GM12878 (cell line): Measurements from ENCODE around the gene PAX2. TPM values are rescaled to one million over a fixed set of nuclear protein-coding genes. Genes with fewer than 3 reads are reported as not detected.

Experiments
- ATAC-seq: fragments of 200-7000 bp; cut with Tn5 transposase; 3 replicates; pipeline ENCODE4 v1.9.1; 2020; ENCODE audit warnings: mild to moderate bottlenecking, moderate library complexity
- BruUV-seq: library from RNA; stranded (reverse); fragments of 400-500 nt; replicated peaks from 2 replicates; lab custom pipeline; 2021; lab: Mats Ljungman, UMichigan
- CTCF ChIA-PET: fragments of 300-600 bp; sonication (Branson Sonifier 250); formaldehyde crosslinking; extraction: SDS; loops from one replicate; lab custom pipeline; 2021; ENCODE audit warnings: inconsistent platforms; lab: Yijun Ruan, JAX
- POLR2A ChIA-PET: fragments of 350-600 bp; formaldehyde crosslinking; extraction: SDS; loops from one replicate; lab custom pipeline; 2021; ENCODE audit warnings: inconsistent platforms; lab: Charles Lee
- RAD21 ChIA-PET: fragments of 300-600 bp; sonication (Branson Sonifier 250); formaldehyde crosslinking; loops from one replicate; lab custom pipeline; 2023; ENCODE audit warnings: antibody characterized with exemption; ENCODE audit not compliant: unreplicated experiment; lab: Charles Lee
- SMC1A ChIA-PET: fragments of 300-600 bp; sonication (Branson Sonifier 250); formaldehyde crosslinking; loops from one replicate; lab custom pipeline; 2023; ENCODE audit not compliant: unreplicated experiment, uncharacterized antibody; lab: Charles Lee
- DNase-seq: peaks from one replicate; pipeline ENCODE4 v3.0.0-alpha.2; 2011; ENCODE audit warnings: low read depth, low spot score
- FAIRE-seq: peaks from 3 replicates; lab custom pipeline; 2011; peaks lifted over from hg19 to GRCh38; lab: Jason Lieb, UNC
- H2AFZ ChIP-seq: 2 replicates; pipeline ENCODE4 v1.6.0; 2011; ENCODE audit warnings: low read depth, low read length, control low read depth; ENCODE audit not compliant: control insufficient read depth
- H3K27ac ChIP-seq: 2 replicates; pipeline ENCODE4 v1.5.1; 2011; ENCODE audit warnings: control low read depth; ENCODE audit not compliant: control insufficient read depth, insufficient read depth
- H3K27me3 ChIP-seq, 2 experiments: replicated peaks in 1 of 2; 2 replicates each; pipeline versions ENCODE4 v1.6.0 to v1.6.1; 2011; ENCODE audit warnings: low read length in 1 of 2; ENCODE audit not compliant: control insufficient read depth in 2 of 2, insufficient read depth in 2 of 2
- H3K36me3 ChIP-seq, 2 experiments: 2 replicates each; pipeline ENCODE4 v1.5.1; 2011; ENCODE audit warnings: low read length in 1 of 2; ENCODE audit not compliant: control insufficient read depth in 2 of 2, insufficient read depth in 2 of 2
- H3K4me1 ChIP-seq: 2 replicates; pipeline ENCODE4 v1.6.1; 2011; ENCODE audit warnings: mild to moderate bottlenecking, low read length, moderate library complexity, mixed read lengths; ENCODE audit not compliant: control insufficient read depth, insufficient read depth
- H3K4me2 ChIP-seq: 2 replicates; pipeline ENCODE4 v1.6.0; 2011; ENCODE audit warnings: control low read depth; ENCODE audit not compliant: control insufficient read depth, insufficient read depth
- H3K4me3 ChIP-seq: fragments of 200-600 bp; sonication (generic); 2 replicates; pipeline ENCODE4 v1.5.1; 2016
- H3K79me2 ChIP-seq: 2 replicates; pipeline ENCODE4 v1.6.0; 2011; ENCODE audit warnings: low read length; ENCODE audit not compliant: control insufficient read depth, insufficient read depth
- H3K9ac ChIP-seq: 2 replicates; pipeline ENCODE4 v1.8.0; 2011; ENCODE audit warnings: low read length, control low read depth, mixed read lengths; ENCODE audit not compliant: control insufficient read depth, insufficient read depth
- H3K9me3 ChIP-seq: replicated peaks from 3 replicates; pipeline ENCODE4 v1.5.1; 2011; ENCODE audit warnings: mild to moderate bottlenecking, low read length; ENCODE audit not compliant: control insufficient read depth, insufficient read depth
- H4K20me1 ChIP-seq: 2 replicates; pipeline ENCODE4 v1.6.0; 2011; ENCODE audit not compliant: control insufficient read depth, insufficient read depth
- EED ChIP-seq: sonication (generic); IDR thresholded peaks from 2 replicates; pipeline ENCODE4 v1.6.1; 2016; ENCODE audit warnings: antibody characterized with exemption, low read depth
- FOS ChIP-seq: IDR thresholded peaks from 3 replicates; pipeline ENCODE4 v1.6.1; 2011; ENCODE audit warnings: borderline replicate concordance; ENCODE audit not compliant: insufficient read length; ENCODE audit errors: extremely low read depth
- FOXM1 ChIP-seq: IDR thresholded peaks from 2 replicates; pipeline ENCODE4 v1.6.1; 2012; ENCODE audit warnings: low read depth, mild to moderate bottlenecking, inconsistent platforms, low read length, moderate library complexity
- HSF1 ChIP-seq: fragments of 150-350 bp; IDR thresholded peaks from 2 replicates; pipeline ENCODE4 v1.6.1; 2014; ENCODE audit warnings: mild to moderate bottlenecking, low read depth, low read length
- IKZF1 ChIP-seq: fragments of 450-650 bp; conservative IDR thresholded peaks from 2 replicates; pipeline ENCODE4 v1.6.1; 2017; ENCODE audit warnings: antibody characterized with exemption, mild to moderate bottlenecking
- IRF3 ChIP-seq: fragments of 450-650 bp; IDR thresholded peaks from 2 replicates; pipeline ENCODE4 v1.6.1; 2014; ENCODE audit warnings: mild to moderate bottlenecking
- IRF5 ChIP-seq: fragments of 450-650 bp; IDR thresholded peaks from 2 replicates; pipeline ENCODE4 v1.6.1; 2017; ENCODE audit warnings: borderline replicate concordance
- MTA2 ChIP-seq: fragments of 450-650 bp; IDR thresholded peaks from 2 replicates; pipeline ENCODE4 v1.6.1; 2016; ENCODE audit warnings: low read depth, mild to moderate bottlenecking, moderate library complexity
- PRDM15 ChIP-seq: fragments of 450-650 bp; formaldehyde crosslinking; IDR thresholded peaks from 2 replicates; pipeline ENCODE4 v1.4.0; 2020; ENCODE audit warnings: mild to moderate bottlenecking, moderate library complexity
- SP1 ChIP-seq: IDR thresholded peaks from one replicate; pipeline ENCODE4 v1.6.1; 2011; ENCODE audit warnings: low read depth, low read length
- SREBF1 ChIP-seq: IDR thresholded peaks from 2 replicates; pipeline ENCODE4 v1.6.1; 2012; ENCODE audit warnings: mild to moderate bottlenecking, low read length
- STAT1 ChIP-seq: fragments of 450-650 bp; conservative IDR thresholded peaks from 2 replicates; pipeline ENCODE4 v1.6.1; 2014; ENCODE audit warnings: antibody characterized with exemption, mild to moderate bottlenecking
- TCF3 ChIP-seq: IDR thresholded peaks from 2 replicates; pipeline ENCODE4 v1.6.1; 2012; ENCODE audit warnings: low read depth, mild to moderate bottlenecking, low read length, borderline replicate concordance; ENCODE audit not compliant: insufficient read depth
- TCF7 ChIP-seq: IDR thresholded peaks from 2 replicates; pipeline ENCODE4 v1.6.1; 2014; ENCODE audit warnings: antibody characterized with exemption, borderline replicate concordance
- ZZZ3 ChIP-seq: IDR thresholded peaks from 2 replicates; pipeline ENCODE4 v1.6.1; 2011; ENCODE audit warnings: low read depth; ENCODE audit not compliant: control insufficient read depth, insufficient read length
- WGBS: methylation state at CpG from one replicate; pipeline ENCODE4 v1.1.6; 2016; ENCODE audit warnings: low lambda C conversion rate; ENCODE audit not compliant: insufficient replicate concordance, insufficient coverage; ENCODE audit errors: missing lambda C conversion rate; 5-methylcytosine and 5-hydroxymethylcytosine counted together
- in situ Hi-C: fragments of 300-500 bp; cut with MboI; formaldehyde crosslinking; loops from 9 replicates; pipeline ENCODE4 v1.14.3; 2018; ENCODE audit warnings: mixed read lengths
- intact Hi-C: fragments of 100-400 bp; cut with micrococcal nuclease; formaldehyde crosslinking; loops from one replicate; pipeline ENCODE4 v1.14.2; 2022; ENCODE audit not compliant: unreplicated experiment
- polyA plus RNA-seq, 11 experiments: library from polyadenylated mRNA; depleted of rRNA in 4 of 11; unstranded in 6 of 11; stranded (reverse) in 5 of 11; fragments of >200 nt; fragmentation: Nextera tagmentation in 4 of 11; fragmentation: Illumina TruSeq in 1 of 11; extraction: Ambion mirVana in 4 of 11; extraction: Trizol in 1 of 11; gene quantifications; 1 replicate in 1 of 11; 2 replicates in 10 of 11; pipeline versions ENCODE4 v1.2.1 to v1.2.3, GENCODE V29; 2011 to 2016; ENCODE audit warnings: inconsistent platforms in 2 of 11, missing spikeins in 2 of 11, low read depth in 1 of 11
- total RNA-seq, 4 experiments: library from RNA; depleted of rRNA in 3 of 4; stranded (reverse); fragments of >200 nt in 3 of 4; fragmentation: Illumina TruSeq in 1 of 4; extraction: Trizol in 1 of 4; gene quantifications; 2 replicates each; pipeline versions ENCODE4 v1.2.1 to v1.2.3, GENCODE V29; 2013 to 2021
- TF ChIP-seq, protein P1 (sequence below): fragments of 450-650 bp; IDR thresholded peaks from 2 replicates; pipeline ENCODE4 v1.6.1; 2016; ENCODE audit warnings: mild to moderate bottlenecking

Gene PAX2
- total and polyA plus RNA-seq, 10 of the 15 experiments (the other 5 are each of a cell fraction or from before 2014, with no cell fraction given), result not detected

DNA sequence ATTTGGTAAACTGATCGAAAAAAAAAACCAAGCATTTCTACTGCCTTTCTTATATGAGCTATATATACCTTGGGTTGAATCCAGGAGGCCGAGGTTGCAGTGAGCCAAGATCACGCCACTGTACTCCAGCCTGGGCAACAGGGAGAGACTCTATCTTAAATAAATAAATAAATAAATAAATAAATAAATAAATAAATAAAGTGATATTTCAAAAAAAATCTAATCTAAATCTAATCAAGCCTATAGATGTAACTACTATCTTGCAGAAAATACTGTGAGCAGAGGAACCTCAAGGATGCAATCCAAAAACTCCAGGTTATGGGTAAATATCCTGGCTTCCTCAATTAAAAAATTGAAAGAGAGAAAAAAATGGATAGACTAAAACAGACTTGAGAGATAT is 96.1 kb downstream of the PAX2 start:
- in situ Hi-C loops (no loop called here), intact Hi-C loops (no loop called here)
- H4K20me1 ChIP-seq, result no peaks in the 10 kb centered on the region
- no peaks in the 10 kb centered on the region for H3K79me2 ChIP-seq
- RAD21 ChIA-PET, result no interaction called here
- ATAC-seq, result no peak
- WGBS, result 40% methylated on average over 3 of the region's 3 CpGs
- no peak overlapping the region for H3K9ac ChIP-seq
- no peak overlapping the region for H3K4me2 ChIP-seq
- no peaks in the 10 kb centered on the region for H3K9me3 ChIP-seq
- no TSS peak for BruUV-seq
- H3K27ac ChIP-seq, result no peak overlapping the region
- H3K4me1 ChIP-seq, result no peaks in the 10 kb centered on the region
- CTCF ChIA-PET, result no interaction called here
- TF ChIP-seq FOXM1, result no peak
- TF ChIP-seq, protein P1, sequence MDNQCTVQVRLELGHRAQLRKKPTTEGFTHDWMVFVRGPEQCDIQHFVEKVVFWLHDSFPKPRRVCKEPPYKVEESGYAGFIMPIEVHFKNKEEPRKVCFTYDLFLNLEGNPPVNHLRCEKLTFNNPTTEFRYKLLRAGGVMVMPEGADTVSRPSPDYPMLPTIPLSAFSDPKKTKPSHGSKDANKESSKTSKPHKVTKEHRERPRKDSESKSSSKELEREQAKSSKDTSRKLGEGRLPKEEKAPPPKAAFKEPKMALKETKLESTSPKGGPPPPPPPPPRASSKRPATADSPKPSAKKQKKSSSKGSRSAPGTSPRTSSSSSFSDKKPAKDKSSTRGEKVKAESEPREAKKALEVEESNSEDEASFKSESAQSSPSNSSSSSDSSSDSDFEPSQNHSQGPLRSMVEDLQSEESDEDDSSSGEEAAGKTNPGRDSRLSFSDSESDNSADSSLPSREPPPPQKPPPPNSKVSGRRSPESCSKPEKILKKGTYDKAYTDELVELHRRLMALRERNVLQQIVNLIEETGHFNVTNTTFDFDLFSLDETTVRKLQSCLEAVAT, result no peak
- no peak for TF ChIP-seq MTA2
- TF ChIP-seq IRF3, result no peak
- TF ChIP-seq TCF7, result no peak
- TF ChIP-seq ZZZ3, result no peak
- no peak for TF ChIP-seq SP1
- no peak for TF ChIP-seq IKZF1
- TF ChIP-seq STAT1, result no peak
- no peak for TF ChIP-seq HSF1
- TF ChIP-seq EED, result no peak
- TF ChIP-seq IRF5, result no peak
- no peak for TF ChIP-seq TCF3
- no peak for TF ChIP-seq FOS
- TF ChIP-seq PRDM15 (CRISPR knock-in tag), result no peak
- TF ChIP-seq SREBF1, result no peak
- TF ChIP-seq, all 136 proteins: peak for 0
- H3K36me3 ChIP-seq, result no peaks in the 10 kb centered on the region
- SMC1A ChIA-PET, result interaction anchor here (1.1 kb wide), 1 partner anchor 761 kb away, joined by 3 read pairs; no protein-coding TSS in a partner anchor
- no peak overlapping the region for H2AFZ ChIP-seq
- H3K27me3 ChIP-seq, result no peaks in the 10 kb centered on the region; a peak in 1 of 4 replicates
- FAIRE-seq (no peak), DNase-seq (no peak)
- POLR2A ChIA-PET, result no interaction called here
- H3K4me3 ChIP-seq, result no peak overlapping the region
